HG02798 (cell line): ENCODE measurements around the gene SLC41A3.

Experiments used
- ATAC-seq: cut with Tn5 transposase; IDR thresholded peaks from one replicate; pipeline ENCODE4 v1.9.1; 2021; ENCODE audit warnings: mild to moderate bottlenecking; ENCODE audit not compliant: unreplicated experiment, poor library complexity

Gene SLC41A3

GRCh38 chr3:126121074-126121473 is 37.1 kb upstream of the SLC41A3 start:
- no peak for ATAC-seq

GRCh38 chr3:126119976-126120375 is 36.1 kb upstream of the SLC41A3 start:
- ATAC-seq: no peak

GRCh38 chr3:126119008-126119675 is 35.2 kb upstream of the SLC41A3 start:
- ATAC-seq: no peak

- ATAC-seq: no peak
Measured at GRCh38 chr3:126118591-126118990, 34.7 kb upstream of the SLC41A3 start.

GRCh38 chr3:126117786-126118185 is 33.9 kb upstream of the SLC41A3 start:
- no peak for ATAC-seq

- no peak for ATAC-seq
Measured at GRCh38 chr3:126117212-126117611, 33.3 kb upstream of the SLC41A3 start.

GRCh38 chr3:126116526-126116925 is 32.6 kb upstream of the SLC41A3 start:
- no peak for ATAC-seq

GRCh38 chr3:126114443-126115386 is 30.8 kb upstream of the SLC41A3 start:
- ATAC-seq: no peak

GRCh38 chr3:126113733-126114442 is 30.0 kb upstream of the SLC41A3 start:
- no peak for ATAC-seq

GRCh38 chr3:126113238-126113555 is 29.3 kb upstream of the SLC41A3 start:
- ATAC-seq: no peak

GRCh38 chr3:126112531-126113237 is 28.8 kb upstream of the SLC41A3 start:
- ATAC-seq: no peak

GRCh38 chr3:126111566-126112475 is 27.9 kb upstream of the SLC41A3 start:
- ATAC-seq: no peak

GRCh38 chr3:126111126-126111551 is 27.2 kb upstream of the SLC41A3 start:
- ATAC-seq: no peak

- no peak for ATAC-seq
Measured at GRCh38 chr3:126110431-126111125, 26.7 kb upstream of the SLC41A3 start.

GRCh38 chr3:126109880-126110235 is 25.9 kb upstream of the SLC41A3 start:
- ATAC-seq: no peak

GRCh38 chr3:126109146-126109879 is 25.4 kb upstream of the SLC41A3 start:
- ATAC-seq: no peak

GRCh38 chr3:126108676-126109050 is 24.7 kb upstream of the SLC41A3 start:
- ATAC-seq: no peak

GRCh38 chr3:126107957-126108675 is 24.2 kb upstream of the SLC41A3 start:
- no peak for ATAC-seq
